Measurements from ENCODE around the gene EPHB1.

Gene EPHB1

DNA sequence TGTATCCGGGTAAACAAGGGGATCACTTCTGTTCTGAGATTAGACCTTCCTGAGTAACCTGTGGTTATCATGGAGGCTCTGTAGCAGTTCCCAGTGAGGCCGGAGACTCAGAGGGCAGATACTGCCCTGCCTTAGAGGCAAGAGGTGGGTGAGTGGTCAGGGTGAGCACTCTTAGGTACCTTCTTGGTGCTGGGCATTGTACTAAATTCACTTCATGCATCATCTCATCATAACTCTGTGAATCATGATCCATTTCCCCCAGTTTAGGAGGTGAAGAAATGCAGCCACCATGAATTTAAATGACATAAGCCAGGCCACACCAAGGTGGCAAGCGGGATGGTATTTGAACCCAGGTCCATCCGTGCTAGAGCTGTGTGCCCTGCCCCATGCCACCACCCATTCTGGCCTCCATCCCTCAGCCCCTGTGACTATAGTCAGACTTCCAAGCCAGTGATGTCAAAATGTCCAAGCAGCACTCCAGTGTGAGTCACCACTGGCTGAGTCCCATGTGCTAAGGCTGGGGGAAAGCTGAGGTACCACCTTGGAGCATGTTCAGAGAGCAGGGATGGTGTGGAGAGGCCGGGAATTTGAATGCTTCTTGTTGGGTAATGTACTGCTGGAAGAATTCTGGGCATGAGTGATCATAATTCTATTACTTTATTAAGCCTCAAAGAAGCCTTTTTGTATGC is 88.8 kb downstream of the EPHB1 start:
- no peak for DNase-seq (ENCODE audit: low read depth)

DNA sequence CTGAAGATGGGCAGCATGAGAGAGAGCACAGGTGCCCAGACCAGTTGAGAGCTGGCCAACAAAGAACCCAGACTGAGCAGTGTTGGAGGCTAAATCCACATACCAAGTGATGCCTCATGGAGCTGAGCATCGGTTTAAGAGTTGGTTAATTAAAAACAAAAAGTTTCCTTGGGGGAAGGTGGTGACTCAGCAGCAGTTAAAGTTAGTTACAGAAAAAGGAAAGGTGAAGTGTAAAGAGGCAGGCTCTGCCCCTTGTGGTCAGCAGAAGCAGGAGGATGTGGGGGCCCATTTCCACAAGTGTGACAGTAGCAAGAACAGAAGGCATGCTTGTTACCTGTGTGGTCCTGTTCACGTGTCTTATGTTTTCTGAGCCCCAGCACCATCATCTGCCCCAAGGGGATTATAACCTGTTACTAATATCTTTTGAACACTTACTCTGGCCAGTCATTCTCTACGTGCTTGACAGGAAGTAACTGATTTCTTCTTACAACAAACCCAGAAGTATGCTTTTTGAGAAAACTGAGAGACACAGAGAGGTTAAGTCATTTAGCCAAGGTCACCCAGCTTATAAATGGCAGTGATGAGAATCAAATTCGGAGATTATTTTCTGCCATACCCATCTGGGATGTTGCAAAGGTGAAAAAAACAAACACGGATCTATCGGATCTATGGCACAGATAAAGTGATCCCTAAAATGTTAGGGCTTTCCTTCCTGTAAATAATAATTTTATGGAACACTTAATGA is 91.0 kb downstream of the EPHB1 start:
- DNase-seq (ENCODE audit: low read depth) = no peak

DNA sequence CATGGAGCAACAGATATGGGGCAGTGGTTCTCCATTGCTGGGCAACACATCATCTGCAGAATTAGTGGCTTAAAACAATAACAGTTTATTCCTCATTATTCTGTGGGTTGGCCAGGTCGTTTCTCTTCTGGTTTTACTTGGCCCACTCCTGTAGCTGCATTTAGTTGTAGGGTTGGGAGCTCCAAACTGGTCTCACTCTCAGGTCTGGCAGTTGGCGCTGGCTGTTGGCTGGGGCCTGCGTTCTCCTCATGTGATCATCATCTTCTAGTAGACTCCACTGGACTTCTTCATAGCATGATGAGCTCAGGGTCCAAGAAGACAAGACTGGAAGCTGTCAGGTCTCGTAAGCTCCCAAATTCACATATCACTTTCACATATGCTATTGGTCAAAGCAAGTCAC is 91.9 kb downstream of the EPHB1 start:
- no peak for DNase-seq (ENCODE audit: low read depth)

DNA sequence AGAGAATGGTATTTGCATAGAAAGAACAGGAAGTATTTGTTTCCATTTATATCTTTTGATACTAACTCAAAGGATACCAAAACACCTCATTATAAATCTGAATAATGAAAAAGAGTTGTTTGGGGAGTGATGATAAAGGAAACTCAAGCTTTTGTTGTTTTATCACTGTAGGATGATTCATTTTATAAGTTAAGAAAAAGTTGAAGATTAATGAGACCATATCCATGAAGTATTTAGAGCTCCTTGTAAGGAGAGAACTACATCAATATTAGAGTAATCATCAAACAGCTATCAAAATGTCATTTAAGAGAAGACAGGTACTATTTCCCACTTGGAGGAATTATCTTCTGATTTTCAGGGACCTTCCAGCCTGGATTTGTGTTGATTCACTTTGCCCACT is 92.5 kb downstream of the EPHB1 start:
- no peak for DNase-seq (ENCODE audit: low read depth)

DNA sequence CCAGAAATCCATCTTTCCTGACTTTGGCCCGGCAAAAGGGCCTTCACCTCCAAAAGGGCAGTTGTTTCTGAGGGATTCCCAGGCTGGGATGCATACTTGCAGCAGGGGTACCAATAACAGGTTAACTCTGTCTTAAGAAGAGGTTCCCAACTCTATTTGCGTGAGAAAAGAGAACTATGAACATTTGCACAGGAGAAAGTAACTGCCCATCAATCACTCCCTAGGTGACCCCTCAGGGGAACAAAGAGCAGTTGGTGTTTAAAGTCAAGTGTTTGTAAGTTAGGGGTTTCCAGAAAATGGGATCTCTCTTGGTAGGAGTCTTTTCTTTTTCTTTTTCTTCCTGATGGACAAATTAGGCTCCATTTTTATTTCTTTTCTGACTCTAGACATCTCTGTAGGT is 97.3 kb downstream of the EPHB1 start:
- no peak for DNase-seq (ENCODE audit: low read depth)

DNA sequence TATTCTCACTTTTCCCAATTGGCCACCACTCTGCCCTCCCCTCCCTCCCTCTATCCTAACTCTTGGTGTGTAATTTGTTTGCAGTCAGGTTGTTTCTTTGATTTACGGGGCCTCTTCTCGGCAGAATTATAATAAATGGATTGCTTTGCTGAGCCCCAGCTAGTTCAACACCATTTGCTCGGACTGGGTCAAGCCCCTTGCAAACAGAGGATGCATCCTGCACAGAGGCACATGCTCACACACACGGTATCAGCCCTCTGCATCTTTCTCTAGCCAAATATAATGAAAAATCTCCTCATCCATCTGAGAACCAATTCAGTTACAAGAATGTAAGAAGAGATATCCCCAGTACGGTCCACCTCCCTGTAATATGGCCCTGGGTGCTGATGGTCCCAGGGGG is 97.7 kb downstream of the EPHB1 start:
- no peak for DNase-seq (ENCODE audit: low read depth)

DNA sequence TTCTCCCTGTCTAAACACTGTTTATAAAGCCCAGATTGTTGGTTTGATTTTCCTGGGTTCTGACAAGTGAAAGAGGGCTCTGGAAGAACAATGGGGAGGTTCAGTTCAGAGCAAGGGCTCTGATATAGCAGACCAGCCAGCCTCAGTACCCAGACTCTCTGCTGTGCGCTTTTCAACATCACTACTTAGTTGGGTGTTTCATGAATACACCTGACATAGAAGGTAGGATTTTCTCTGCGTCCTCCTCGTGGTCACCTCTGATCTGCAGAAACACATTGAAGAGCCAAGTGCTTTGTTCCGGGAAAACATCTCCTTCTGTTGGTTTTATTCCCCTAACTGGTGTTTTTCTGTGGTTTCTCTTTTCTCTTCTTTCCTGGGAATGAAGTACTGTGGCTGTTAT is 99.5 kb downstream of the EPHB1 start:
- DNase-seq (ENCODE audit: low read depth) = no peak

DNA sequence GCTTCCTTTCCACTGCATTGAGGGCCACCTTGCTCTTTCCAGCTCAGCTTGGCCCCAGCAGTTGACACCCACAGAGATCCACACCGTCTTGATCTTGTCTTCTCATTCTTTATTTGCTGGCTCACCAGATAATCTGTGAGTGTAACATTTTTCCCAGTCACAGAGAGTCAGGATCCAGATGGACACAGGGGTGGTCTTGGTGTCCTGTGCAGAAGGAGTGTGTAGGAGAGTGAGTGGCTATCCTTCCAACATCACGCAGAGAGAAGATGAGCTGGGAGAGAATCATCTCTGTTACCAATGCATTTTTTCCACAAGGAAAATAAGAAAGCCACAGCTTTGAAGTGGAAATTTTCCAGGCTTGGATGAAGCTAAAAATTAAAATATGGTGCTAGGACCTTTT is 100.1 kb downstream of the EPHB1 start:
- DNase-seq (ENCODE audit: low read depth) = no peak

DNA sequence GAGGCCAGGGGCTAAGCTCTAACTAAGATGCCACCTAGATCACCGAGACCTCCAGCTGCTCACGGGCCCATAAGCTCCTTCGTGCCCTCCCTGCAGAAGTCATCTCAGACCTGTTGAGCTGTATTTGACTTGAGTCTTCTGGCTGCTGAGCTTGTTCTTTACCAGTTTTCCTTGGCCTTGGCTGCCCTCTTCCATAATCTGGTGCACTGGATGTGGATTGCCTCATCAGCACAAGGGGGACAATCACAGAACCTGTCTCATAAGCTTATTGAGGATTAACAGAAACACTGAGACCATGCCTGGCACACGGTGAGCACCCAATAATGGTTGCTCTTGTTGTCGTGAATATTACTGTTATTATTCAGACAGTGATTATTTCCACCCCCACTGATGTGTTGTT is 101.1 kb downstream of the EPHB1 start:
- DNase-seq (ENCODE audit: low read depth) = no peak

DNA sequence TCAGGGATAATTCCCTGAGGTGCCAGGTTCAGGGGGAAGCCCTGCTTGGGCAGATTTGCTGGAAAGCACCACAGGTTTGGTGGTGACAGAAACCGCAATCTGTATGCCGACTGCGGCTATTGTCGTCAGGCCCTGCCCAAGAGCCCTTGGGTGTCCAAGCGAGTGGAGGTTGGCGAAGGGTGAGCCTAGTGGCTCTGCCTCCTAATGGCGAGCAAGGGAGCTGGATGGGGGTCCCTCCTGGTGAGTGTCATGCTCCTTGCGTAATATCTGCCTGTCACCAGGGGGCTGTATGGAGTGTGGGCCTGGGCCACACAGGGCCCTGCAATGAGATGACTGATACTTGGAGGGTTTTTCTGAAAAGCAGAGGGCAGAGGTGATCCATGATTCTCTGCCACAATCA is 101.6 kb downstream of the EPHB1 start:
- no peak for DNase-seq (ENCODE audit: low read depth)

DNA sequence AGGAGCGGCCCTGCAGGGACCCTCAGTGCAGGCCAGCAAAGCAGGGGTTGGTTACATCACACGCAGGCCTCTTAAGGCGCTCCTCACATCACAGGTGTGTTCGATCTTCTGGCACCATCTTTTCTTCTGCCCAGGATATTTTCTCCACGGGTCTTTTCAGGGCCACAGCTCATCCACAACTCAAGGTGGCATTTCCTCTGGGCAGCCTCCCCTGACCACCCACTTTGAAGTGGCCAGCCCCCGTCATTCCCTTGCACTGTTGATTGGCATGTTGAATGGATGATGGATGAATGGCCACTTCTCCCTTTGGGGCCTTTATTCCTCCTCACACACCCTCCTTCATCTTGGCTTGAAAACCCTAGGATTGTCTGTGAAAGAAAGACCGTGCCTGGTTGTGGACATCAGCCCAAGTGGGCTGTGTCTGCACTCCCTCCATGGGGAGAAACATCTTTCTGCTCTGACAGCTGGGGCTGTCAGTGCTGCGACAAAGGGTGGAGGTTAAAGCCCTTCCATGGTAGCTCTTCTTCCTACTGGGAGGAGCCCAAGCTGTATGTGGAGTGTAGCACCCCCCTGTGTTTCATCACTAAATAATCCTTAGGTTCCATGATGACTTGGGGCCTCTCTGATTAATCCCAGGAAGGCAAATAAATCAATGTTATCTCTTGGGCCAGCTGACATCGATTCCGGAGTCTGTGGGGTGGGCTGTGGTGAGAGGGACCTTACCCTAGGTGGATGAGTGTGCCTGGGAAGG is 102.5 kb downstream of the EPHB1 start:
- no peak for DNase-seq (ENCODE audit: low read depth)

DNA sequence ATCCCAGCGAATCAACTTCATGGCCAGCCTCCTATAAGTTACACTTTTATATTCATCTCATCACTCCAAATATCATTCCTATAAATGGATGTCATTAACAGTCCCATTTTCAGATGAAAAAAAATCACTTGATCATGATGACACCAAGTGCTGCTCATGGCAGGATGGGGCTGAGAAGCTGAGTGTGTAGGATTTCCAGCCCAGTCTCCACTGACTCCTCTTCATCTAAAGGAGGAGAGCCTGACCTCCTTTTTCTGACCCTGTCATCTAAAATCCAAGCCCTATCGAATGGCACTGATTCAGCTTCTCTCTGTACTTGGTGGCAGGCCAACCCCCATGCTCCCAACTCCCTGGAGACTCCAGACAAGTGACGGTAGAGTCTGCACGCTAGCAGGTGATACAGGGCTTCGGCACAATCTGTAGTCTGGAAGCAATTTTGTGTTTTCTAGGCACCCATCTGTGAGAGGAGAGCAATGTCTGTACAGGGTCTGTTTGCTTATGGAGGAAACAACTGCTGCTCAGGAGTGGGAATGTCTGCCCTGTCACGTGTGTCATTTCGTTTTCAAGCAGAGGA is 103.2 kb downstream of the EPHB1 start:
- no peak for DNase-seq (ENCODE audit: low read depth)

DNA sequence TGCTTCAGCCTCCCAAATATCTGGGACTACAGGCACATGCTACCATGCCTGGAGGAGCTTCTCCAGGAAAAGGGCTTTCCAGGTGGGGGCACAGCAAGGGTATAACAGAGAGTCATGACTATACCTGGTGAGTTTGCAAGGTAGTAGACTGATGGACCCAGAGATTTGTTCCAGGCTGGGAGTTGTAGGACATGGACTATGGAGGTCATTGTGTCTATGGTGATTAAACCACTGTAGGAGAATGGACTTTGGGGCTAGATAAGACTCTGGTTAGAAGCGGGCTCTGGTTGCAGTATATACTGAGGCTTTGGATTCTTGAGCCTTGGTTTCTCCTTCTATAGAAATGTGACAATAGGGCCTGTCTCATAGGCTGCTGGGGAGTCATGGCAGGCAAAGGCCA is 104.7 kb downstream of the EPHB1 start:
- DNase-seq (ENCODE audit: low read depth) = no peak

DNA sequence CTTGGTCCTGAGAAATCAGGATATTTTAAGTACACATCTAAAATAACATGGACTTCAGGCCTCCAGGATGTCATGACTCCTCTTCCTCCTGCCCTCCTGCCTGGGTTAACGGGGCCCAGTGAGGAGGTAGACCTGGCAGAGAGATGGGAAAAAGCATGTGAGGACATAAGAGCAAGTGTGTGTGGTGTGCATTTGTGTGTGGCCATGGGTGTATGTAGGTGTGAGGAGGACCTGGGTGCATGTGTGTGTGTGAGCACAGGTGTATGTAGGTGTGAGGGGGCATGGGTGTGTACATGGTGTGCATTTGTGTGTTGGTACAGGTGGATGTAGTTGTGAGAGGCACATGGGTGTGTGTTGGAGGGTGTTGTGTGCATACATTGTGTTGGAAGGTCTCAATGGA is 105.4 kb downstream of the EPHB1 start:
- DNase-seq (ENCODE audit: low read depth) = no peak

DNA sequence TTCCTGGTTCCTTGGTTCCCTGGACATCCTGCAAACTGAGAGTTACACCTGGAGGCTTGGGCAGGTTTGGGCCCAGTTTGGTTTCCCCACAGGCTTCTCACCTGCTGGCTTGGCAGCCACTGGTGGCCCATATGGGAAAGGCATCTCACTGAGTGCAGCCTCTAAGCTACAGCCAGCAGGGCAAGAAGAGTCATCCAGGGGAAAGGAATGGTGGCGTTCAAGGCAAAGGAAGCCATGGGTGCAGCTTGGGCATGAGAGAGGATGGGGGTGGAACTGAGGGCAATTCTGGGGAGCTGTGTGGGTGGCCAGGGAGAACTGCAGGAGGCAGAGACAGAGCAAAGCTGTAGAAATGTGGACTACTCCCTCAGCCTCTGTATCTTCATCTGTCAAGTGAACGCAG is 106.4 kb downstream of the EPHB1 start:
- no peak for DNase-seq (ENCODE audit: low read depth)

DNA sequence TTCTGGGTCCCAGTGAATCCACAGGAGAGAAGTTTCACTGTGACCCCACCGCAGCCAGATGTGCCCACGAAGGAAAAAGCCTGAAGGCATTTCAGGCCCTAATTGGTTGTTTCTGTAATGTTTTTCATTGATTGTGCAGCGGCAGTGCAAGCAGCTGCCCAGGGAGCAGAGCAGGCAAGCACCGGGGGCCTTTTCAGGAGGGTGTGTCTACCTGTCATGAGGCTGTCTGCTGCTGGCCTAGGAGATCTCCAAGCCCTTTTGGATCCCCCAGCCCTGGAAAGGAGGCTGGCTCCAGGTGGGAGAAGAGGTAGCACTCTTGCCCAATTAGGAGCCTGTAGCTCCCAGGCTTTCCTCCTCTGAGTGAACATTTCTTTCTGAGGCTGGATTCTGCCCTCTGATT is 108.8 kb downstream of the EPHB1 start:
- DNase-seq (ENCODE audit: low read depth) = no peak

DNA sequence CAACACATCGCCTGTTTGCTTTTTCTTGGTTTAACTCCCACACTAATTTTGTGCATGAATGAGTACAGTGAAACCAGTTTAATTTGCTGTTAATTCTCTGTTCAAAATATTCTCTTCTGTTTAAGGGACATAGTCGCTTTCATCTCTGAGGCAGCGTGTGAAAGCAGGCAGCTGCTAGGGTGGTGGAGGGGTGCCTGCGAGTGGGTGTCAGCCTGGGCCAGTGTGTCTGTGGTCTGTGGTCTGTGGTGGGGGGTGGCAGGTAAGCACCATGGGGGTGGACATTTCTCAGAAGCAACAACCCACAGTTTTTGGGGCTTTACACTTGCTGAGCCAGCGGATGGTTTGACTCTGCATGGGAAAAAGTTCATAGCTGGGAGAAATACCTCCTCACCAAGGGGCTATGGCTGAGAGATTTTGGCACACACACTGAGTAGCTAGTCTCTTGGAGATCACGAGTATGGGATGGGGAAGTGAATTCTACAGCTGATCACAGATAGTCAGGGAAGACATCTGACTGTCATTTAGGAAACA is 109.2 kb downstream of the EPHB1 start:
- no peak for DNase-seq (ENCODE audit: low read depth)

DNA sequence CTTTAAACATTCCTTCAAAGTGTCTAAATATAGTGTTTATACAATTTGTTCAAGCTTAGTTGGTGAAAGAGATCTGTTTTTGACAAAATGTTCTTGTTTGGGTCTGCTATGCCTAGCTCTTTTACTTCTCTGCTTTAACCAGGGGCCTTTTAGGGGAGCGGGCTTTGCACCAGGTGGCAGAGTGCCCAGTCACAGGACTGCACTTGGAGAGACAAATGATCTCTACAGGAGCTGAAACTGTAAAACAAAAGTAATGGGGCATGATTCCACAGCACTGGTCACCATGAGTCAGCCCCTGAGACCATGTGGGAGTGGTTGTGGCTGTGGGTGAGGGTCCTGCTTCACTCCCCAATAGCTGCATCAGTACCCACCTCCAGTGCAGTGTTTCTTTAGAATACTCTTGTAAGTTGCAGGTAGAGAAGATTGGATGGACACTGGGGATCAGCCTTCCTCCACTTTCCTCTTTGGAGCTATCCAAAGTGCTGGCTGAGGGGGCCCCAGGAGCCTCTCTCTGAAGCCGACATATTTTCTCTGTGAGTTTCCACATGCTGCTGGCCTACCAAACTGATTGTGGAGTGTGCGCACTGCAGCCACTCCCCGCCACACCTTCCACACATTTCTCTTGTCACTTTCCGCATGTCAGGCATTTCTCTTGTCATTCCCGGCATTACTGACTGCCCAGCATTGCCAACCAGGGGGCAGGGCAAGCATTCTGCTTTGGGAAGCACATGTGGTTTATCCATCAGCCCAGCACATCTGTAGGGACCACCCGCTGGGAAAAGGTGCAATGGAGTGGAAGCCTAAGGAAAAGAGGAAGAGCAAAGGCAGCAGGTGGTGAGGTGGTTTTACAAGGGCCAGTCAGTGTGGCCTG is 110.0 kb downstream of the EPHB1 start:
- DNase-seq (ENCODE audit: low read depth) = no peak

DNA sequence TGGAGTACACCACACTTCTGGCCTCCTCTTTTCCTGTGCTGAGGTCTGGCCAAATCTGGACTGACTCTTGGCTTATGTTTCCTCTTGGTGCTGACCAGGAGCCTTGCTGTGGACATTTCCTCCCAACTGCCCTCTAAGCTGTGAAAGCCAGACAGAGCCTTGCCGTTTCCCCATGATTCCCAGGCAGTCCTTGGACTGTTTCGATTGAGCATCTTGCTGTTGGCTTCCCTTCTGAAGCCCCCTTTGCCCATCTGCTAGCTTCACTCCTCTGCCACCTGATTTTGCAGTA is 110.5 kb downstream of the EPHB1 start:
- no peak for DNase-seq (ENCODE audit: low read depth)

DNA sequence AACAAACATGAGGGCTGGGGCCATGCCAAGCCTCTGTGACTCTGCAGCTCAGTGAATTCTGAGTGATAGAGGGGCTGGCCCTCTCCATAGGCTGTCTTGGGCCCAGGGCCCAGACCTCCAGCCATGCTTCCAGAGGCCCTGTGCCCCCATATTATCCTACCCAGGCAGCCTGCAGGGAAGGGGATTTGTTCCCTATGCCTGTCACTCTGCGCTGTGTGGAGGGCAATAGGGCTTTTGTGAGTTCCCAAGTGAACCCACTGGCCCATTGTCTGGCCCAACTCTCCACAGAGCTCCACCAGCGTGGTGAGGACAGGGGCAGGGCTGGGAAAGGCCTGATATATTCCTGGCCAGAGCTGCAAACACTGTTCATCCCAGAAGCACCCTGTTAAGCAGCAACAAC is 113.2 kb downstream of the EPHB1 start:
- no peak for DNase-seq (ENCODE audit: low read depth)

DNA sequence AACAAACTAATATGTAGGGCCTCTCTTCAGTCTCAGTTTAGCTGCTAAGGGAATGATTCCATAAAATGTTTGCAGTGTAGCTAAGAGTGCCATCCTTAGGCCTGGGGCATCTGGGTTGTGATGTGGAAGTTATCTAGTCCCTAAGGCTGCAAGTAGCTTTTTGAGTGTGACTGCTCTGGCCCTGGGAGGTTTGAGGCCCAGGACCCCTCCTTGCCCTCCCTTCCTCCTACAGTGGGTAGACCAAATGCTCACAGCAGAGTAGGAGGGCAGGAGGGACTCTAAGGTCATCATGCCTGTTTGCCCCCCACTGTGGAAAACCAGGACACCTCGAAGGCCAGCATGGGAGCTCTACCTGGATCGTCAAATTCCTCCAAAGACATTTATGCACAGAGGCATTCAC is 115.0 kb downstream of the EPHB1 start:
- DNase-seq (ENCODE audit: low read depth) = no peak

Data from stimulated activated CD8-positive, alpha-beta memory T cell treated with anti-CD3 and anti-CD28 coated beads, Interleukin-12 subunit alpha, Interleukin-12 subunit beta, amount 100 ng/mL, for 1 hour (primary cell).